ENCODE data around the gene KCTD15.

The KCTD15 gene

GRCh38 chr19:33796164-33796875, at the start of gene KCTD15:
Gene KCTD15, plus strand, starts transcription at chr19:33796870. Its CDS starts 3,585 bp downstream, at chr19:33800455.
- DNase-seq (ENCODE audit: low read depth): no peak

DNA sequence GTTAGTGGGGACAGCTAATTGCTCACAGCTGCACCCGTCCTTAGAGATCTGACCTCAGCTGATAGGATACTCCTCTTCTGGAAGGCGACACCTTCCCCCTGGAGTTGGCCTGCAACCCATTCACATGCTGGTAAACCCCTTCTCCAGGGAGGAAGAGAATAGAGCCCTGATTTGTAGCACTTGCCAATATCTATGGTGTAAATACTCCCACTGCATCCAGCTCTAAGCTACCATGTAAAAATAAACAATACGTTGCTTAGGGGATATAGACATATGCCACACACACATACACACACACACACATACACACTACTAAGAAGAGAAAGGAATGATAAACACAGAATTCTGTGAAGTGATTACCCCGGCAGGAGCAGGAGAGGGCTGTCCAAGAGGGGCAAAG, 49.4 kb upstream of the KCTD15 start:
- DNase-seq (ENCODE audit: low read depth): no peak

- DNase-seq (ENCODE audit: low read depth): no peak
Observed at GRCh38 chr19:33748231-33748630, 48.4 kb upstream of the KCTD15 start.

GRCh38 chr19:33749016-33749415, 47.7 kb upstream of the KCTD15 start:
- DNase-seq (ENCODE audit: low read depth): no peak

DNA sequence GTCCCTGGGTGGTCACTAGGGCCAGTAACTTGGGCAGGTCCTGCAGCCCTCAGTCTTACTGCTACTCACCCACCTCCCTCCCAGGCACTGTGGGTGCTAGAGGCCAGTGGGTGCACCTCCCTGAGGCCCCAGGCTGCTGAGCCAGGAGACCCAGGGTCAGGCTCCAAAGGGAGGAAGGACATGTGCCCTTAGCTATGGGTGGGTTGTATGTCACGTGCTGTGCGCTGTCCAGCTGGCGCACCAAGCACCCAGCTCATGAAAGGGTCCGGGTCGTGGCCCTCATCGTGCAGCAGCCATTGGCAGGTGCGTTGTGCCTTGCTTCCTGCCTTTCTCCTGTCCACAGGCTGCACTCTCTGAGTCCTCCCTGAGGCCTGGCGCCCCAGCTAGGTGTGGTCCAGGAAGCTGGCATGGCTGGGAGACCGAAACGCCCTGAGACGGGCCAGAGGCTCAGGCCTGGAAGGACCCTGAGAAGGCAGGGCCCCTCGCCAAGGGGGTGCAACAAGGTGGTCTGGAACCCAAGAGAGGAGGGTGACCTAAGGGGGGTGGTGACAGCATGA, 47.0 kb upstream of the KCTD15 start:
- no peak for DNase-seq (ENCODE audit: low read depth)

DNA sequence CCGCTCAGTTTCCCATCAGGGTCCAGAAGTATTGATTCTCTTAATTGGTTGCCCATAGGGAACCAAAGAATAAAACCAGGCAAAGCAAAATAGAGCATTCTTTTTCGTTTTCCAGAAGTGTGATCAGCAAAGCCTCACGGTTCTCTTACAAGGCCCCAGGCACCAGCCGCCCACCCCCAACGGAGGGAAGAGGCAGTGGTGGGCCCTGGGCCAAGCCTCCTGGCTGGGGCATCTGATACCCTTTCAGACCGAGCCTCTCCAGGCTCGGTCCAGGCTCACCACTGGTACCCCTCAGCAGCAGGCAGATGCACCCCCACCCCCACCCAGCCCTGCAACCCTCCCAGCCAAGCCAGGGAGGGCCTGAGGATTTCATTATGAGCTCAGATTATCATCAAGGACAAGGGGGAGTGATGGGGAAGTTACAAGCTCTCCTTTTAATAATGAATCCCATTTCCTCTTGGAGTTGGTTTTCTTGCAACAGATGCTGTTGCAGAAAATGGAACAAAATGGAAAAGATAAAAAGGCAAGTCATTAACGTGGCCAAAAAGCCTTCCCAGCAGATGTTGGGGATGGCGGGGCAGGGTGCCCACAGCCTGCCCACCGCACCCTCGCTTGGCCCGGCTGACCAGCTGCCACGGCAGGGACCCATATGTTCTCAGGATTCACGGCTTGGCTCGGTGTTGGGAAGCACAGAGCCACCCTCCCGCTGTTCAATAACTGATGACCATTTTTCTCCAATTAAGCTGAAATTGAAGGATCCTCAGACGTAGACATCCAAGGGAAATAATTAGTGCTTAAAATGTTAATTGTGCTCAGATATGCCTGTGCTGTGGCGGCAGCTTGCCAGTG, 45.9 kb upstream of the KCTD15 start:
- DNase-seq (ENCODE audit: low read depth): no peak

GRCh38 chr19:33751436-33751770, 45.3 kb upstream of the KCTD15 start:
- DNase-seq (ENCODE audit: low read depth): no peak

DNA sequence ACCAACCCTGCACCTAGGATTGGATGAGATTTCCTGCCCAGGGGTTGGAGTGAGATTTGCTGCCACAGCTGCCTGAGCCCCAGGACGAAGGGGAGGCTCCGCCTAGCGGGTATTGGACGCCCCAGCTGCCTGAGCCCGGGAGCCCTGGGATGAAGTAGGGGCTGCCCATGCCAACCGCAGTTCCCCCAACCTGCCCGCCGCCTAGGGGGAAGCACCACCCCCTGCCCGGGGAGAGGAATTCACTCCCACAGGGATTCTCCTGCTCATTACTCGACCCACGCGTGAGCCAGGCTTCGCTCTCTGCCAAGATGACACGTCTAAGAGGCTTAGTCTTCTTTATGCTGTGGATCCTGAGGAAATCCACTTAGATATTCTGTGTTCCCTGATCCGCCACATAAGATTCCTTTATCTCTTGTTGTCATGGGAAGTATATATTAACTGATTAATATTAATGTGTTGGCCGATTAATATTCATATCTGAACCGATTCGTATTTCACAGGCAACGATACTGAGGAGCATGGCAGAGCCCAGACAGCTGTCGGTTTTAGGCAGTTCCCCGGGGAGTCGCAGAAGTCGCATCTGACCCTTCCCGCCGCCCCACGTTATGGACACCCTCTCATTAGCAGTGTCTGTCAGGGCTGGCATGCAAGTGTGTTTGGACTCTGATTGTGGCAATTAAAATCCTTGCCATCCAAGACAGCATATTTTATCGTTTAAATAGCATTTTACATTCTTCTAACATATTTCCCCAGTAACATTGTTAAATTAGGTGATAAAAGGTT, 44.5 kb upstream of the KCTD15 start:
- no peak for DNase-seq (ENCODE audit: low read depth)

DNA sequence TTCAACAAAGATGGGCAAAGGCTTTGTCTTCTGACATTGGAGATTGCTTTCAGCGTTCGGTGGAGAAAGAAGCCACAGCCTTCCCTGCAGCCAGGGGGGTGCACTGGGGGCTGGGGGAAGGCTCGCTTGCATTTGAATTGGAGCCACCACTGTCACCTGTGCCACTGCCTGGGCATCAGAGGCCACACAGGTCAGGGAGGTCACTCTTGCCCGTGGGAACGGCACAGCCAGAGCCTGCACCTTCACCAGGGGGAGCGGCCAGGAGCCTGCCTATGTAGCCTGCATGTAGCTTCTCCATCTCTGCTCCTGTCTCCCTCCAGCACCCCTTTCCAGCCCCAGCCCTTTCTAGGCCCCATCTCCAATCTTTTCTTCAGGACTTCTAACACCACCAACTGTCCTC, 43.7 kb upstream of the KCTD15 start:
- no peak for DNase-seq (ENCODE audit: low read depth)

DNA sequence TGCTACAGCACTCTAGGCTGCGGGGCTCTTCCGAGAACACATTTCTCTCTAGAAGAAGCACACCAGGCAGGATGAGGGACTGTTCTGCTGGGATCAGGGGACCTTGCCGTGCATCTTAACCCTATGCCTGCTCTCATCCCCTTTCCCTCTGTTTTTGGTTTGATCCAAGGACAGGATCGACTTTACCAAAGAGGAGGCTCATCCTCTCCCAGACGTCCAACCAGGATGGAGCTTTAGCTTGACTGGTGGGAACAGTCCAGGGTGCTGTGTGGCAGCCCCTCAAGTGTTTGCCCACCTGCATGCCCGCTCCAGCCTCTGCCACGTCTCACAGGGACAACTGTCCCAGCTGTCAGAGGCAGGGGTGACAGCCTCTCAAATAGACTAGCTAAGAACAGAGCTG, 42.3 kb upstream of the KCTD15 start:
- DNase-seq (ENCODE audit: low read depth): no peak

DNA sequence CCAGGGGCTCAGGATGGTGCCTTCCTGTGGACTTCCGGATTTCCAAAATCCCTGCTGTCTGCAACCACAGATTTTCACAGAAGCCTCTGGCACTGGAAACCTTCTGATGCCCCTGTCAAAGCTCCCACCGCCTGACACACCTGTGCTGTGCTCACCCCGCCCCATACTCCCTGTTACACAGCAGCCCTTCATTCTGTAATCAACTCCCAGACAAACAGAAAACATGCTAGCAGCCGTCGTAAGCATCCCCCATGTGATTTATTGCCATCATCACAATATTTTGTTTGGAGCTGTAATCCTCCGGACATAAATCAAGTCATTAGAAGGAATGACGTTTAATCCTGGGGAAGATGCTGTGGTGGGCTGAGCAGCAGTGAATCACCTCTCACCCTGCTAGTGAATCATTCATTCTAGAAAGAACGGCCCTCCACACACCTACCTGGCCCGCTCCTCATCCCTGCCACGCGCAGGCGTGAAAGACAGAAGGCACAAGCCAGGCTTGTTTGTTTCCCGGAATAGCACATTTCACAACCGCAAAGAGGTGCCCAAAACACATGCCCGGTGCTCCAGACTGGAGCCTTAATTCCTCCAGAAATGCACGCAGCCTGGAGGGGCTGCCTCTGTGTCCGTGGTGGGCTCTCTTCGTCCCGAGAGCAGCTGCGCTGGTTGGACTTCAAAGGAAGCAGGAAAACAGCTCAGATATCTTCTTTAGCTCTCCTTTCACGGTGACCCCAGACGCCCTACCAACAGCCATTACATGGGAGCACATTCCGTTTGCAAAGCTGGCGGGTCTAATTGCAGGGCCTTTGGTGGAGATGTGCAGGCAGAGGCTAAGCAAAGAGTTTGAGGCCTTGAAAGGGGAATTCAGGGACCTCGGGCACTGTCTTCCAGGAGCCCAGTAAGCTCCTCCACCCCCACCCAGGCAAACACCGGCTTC, 41.3 kb upstream of the KCTD15 start:
- no peak for DNase-seq (ENCODE audit: low read depth)

DNA sequence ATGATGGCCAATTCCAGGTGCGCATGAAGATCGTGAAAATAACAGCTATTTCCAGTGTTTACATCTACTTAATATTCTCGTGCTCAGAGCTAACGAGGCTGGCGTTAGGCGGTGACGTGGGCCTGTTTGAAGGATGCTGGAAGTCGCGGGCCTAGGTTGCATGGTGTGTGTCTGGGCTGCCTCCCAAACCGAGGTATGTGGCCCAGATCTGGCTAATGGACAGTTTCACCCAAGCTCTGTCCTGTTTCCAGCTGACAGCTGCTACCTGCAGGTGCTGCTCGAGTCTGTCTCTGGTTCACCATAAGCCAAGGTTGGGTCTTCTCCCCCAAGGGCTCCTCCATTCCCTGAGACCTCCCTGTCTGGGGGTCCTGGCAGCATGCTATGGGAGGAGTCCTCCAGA, 40.5 kb upstream of the KCTD15 start:
- no peak for DNase-seq (ENCODE audit: low read depth)

DNA sequence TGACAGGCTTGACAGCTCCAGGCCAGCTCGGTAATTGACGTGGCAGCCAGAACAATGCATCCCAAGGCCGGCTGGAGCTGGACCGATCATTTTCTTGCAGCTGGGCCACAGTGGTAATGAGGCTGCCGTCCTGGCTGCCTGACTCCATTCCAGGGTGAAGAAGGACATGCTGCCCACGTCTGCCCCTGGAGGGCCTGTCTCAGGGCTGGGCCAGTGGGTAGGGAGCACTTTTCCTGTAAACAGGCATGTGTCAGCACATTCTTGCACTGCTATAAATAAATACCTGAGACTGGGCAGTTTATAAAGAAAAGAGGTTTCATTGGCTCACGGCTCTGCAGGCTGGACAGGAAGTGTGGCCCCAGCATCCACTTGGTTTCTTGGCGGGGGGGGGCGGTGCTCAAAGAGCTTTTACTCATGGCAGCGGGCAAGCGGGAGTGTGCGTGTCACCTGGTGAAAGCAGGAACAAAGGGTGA, 38.1 kb upstream of the KCTD15 start:
- DNase-seq (ENCODE audit: low read depth): no peak

DNA sequence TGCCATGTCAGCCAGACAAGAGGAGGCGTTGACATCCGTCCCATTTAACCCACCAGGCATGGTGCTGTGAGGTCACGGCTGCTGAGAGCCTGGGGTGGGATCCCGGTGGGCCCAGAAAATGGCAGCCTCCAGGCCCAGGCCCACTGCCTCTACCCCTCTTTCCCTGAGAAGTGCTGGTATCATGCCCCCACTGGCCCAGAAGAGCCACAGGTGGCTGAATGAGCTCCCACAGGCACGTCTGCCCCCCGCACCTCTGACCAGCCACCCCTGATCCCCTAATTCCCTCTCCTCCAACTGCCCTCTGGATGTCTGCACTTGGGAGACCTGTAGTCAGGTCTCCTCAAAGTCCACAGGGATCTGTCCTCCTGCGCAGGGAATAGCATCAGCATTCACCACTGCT, 37.3 kb upstream of the KCTD15 start:
- DNase-seq (ENCODE audit: low read depth): no peak

GRCh38 chr19:33763633-33764371, 32.9 kb upstream of the KCTD15 start:
- no peak for DNase-seq (ENCODE audit: low read depth)

GRCh38 chr19:33766623-33767022, 30.0 kb upstream of the KCTD15 start:
- no peak for DNase-seq (ENCODE audit: low read depth)

DNA sequence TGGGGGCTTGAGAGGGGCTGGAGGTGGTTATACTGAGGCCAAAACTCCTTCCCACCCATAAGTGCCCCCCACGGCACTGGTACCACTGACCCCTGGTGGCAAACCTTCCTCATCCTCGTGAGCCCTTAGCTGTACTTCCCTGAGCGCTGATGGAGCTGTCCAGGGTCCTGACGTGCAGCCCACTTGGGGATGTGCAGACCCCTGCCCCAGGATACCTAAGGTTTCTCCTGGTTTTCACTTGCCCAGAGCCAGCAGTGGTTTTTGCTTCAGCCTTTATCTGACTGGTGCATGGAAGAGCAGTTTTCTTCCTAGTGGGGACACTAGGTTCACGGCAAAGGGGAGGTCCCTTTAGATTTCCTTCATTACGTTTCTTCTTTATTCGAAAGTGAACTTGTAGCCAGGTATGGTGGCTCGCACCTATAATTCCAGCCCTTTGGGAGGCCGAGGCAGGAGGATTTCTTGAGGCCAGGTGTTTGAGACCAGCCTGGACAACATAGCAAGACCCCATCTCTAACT, 28.7 kb upstream of the KCTD15 start:
- DNase-seq (ENCODE audit: low read depth): no peak

DNA sequence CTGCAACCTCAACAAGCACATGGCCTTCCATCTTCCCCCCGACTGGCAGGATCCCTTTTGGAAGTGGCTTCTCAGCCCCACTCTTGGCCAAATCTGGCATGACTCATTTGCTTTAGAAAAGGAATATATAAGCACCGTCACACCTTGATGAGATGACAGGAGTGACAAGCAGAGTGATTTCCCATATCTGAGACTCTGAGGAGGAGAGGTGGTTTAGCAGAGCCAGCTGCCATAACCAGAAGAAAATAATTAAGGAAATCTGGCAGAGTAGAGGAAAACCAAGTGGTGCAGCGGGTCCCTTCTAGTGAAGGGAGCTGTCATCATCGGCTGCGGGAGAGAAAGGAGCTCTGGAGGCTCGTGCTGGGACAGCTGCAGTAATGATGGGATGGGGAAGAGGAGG, 27.5 kb upstream of the KCTD15 start:
- no peak for DNase-seq (ENCODE audit: low read depth)

GRCh38 chr19:33770107-33770506, 26.6 kb upstream of the KCTD15 start:
- no peak for DNase-seq (ENCODE audit: low read depth)

DNA sequence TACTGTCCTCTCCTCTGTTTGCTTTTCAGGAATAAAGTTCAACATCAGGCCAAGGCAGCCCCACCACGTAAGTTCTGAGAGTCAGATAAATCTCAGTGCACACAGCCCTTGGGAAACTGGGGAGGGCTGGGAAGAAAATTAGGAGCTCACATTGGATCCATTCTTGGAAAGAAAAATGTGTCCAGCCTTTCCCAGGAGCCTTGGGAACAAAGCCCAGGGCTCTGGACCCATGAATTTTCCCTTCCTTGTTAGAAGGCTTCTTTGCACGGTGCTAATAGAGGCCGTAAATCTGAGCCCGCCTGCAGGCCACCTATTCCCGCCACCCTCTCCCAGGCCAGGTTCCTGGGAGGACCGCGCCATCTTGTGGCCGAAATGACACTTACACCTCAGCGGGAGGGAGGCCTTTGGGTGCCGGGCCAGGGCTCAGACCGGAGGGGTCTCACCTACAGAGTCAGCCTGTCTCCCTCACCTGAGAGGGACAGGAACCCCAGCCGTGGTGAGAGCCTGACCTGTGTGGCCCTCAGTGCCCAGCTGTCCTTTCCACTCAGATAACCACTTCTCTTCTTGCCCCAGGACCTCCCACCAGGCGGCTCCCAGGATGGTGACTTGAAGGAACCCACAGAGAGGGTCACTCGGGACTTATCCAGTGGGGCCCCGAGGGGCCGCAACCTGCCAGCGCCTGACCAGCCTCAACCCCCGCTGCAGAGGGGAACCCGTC, 25.1 kb upstream of the KCTD15 start:
- peak; percentile 17 for DNase-seq (ENCODE audit: low read depth)
